HepG2 (cell line): ENCODE results near the gene NCOA3. TPM values are rescaled to one million over a fixed set of nuclear protein-coding genes. Genes with fewer than 3 reads are reported as not detected.

Experiments used
- DNMT1 ChIP-seq: sonication (generic); formaldehyde crosslinking; IDR thresholded peaks from 2 replicates; pipeline ENCODE4 v1.5.1; 2020; ENCODE audit warnings: mild to moderate bottlenecking, missing genetic modification reagents
- KDM5B ChIP-seq: sonication (generic); formaldehyde crosslinking; IDR thresholded peaks from 2 replicates; pipeline ENCODE4 v1.4.0; 2020; ENCODE audit warnings: missing genetic modification reagents, mild to moderate bottlenecking, borderline replicate concordance
- KMT2A ChIP-seq: sonication (generic); formaldehyde crosslinking; IDR thresholded peaks from 2 replicates; pipeline ENCODE4 v1.4.0; 2020; ENCODE audit warnings: missing genetic modification reagents
- MXD1 ChIP-seq: sonication (generic); formaldehyde crosslinking; IDR thresholded peaks from 2 replicates; pipeline ENCODE4 v1.4.0; 2020; ENCODE audit warnings: mild to moderate bottlenecking, missing genetic modification reagents
- MXI1 ChIP-seq: IDR thresholded peaks from 3 replicates; pipeline ENCODE4 v1.6.1; 2012; ENCODE audit warnings: low read depth, low read length, inconsistent platforms, borderline replicate concordance
- POGK ChIP-seq: sonication (generic); formaldehyde crosslinking; conservative IDR thresholded peaks from 2 replicates; pipeline ENCODE4 v1.8.0; 2022; ENCODE audit warnings: mild to moderate bottlenecking, moderate library complexity, missing genetic modification reagents
- SALL1 ChIP-seq: sonication (generic); formaldehyde crosslinking; IDR thresholded peaks from 2 replicates; pipeline ENCODE4 v1.8.0; 2022; ENCODE audit warnings: mild to moderate bottlenecking, missing genetic modification reagents
- SRSF9 ChIP-seq: fragments of 200-400 bp; formaldehyde crosslinking; IDR thresholded peaks from 2 replicates; pipeline ENCODE4 v1.6.1; 2018; ENCODE audit warnings: borderline replicate concordance, mild to moderate bottlenecking, low read depth, low read length; ENCODE audit not compliant: insufficient read depth, poor library complexity, severe bottlenecking
- TBX2 ChIP-seq: sonication (generic); formaldehyde crosslinking; IDR thresholded peaks from 2 replicates; pipeline ENCODE4 v1.5.0; 2020; ENCODE audit warnings: missing genetic modification reagents, mild to moderate bottlenecking, borderline replicate concordance
- XBP1 ChIP-seq: sonication (generic); formaldehyde crosslinking; IDR thresholded peaks from 2 replicates; pipeline ENCODE4 v1.5.0; 2020; ENCODE audit warnings: missing genetic modification reagents
- ZNF205 ChIP-seq: IDR thresholded peaks from 2 replicates; pipeline ENCODE4 v1.6.1; 2018; ENCODE audit warnings: missing biosample characterization, missing genetic modification reagents
- ZNF232 ChIP-seq: sonication (generic); formaldehyde crosslinking; IDR thresholded peaks from 2 replicates; pipeline ENCODE4 v1.4.0; 2020; ENCODE audit warnings: missing genetic modification reagents, borderline replicate concordance
- ZNF550 ChIP-seq: sonication (generic); formaldehyde crosslinking; IDR thresholded peaks from 2 replicates; pipeline ENCODE4 v1.4.0; 2020; ENCODE audit warnings: mild to moderate bottlenecking, missing genetic modification reagents, borderline replicate concordance
- ZNF749 ChIP-seq: sonication (generic); formaldehyde crosslinking; IDR thresholded peaks from 2 replicates; pipeline ENCODE4 v1.8.0; 2022; ENCODE audit warnings: mild to moderate bottlenecking, missing genetic modification reagents, moderate library complexity, borderline replicate concordance
- ZNF75D ChIP-seq: sonication (generic); formaldehyde crosslinking; IDR thresholded peaks from 2 replicates; pipeline ENCODE4 v1.8.1; 2023; ENCODE audit warnings: missing genetic modification reagents, mild to moderate bottlenecking, borderline replicate concordance
- ZNF850 ChIP-seq: sonication (generic); formaldehyde crosslinking; conservative IDR thresholded peaks from 2 replicates; pipeline ENCODE4 v1.9.0; 2021; ENCODE audit warnings: mild to moderate bottlenecking, missing genetic modification reagents
- ZSCAN5A ChIP-seq: sonication (generic); formaldehyde crosslinking; IDR thresholded peaks from 2 replicates; pipeline ENCODE4 v1.8.0; 2022; ENCODE audit warnings: mild to moderate bottlenecking, missing genetic modification reagents, borderline replicate concordance
- polyA plus RNA-seq, 8 experiments: library from polyadenylated mRNA; depleted of rRNA in 3 of 8; stranded (reverse) in 7 of 8; unstranded in 1 of 8; fragments of >200 nt; fragmentation: Illumina TruSeq in 4 of 8; extraction: Trizol in 4 of 8; gene quantifications; 2 replicates each; pipeline versions ENCODE4 v1.2.1 to v1.2.3, GENCODE V29; 2011 to 2016; ENCODE audit warnings: low read depth in 4 of 8, missing spikeins in 1 of 8, mixed read lengths in 1 of 8; ENCODE audit not compliant: insufficient read depth in 1 of 8
- total RNA-seq, 5 experiments: library from RNA; depleted of rRNA; stranded (reverse); fragments of >200 nt; fragmentation: Illumina TruSeq; extraction: Trizol; gene quantifications; 2 replicates each; pipeline ENCODE4 v1.2.3, GENCODE V29; 2016; ENCODE audit warnings: low read depth in 1 of 5
- TF ChIP-seq, protein P1 (sequence below): sonication (generic); formaldehyde crosslinking; IDR thresholded peaks from 2 replicates; pipeline ENCODE4 v1.5.1; 2020; ENCODE audit warnings: missing genetic modification reagents, mild to moderate bottlenecking, borderline replicate concordance
- TF ChIP-seq, protein P2 (sequence below): IDR thresholded peaks from 2 replicates; pipeline ENCODE4 v1.4.0; 2020; ENCODE audit warnings: mild to moderate bottlenecking, missing genetic modification reagents

Gene NCOA3
- total and polyA plus RNA-seq, 2 of the 13 experiments (the other 11 are each of a cell fraction or from before 2014, with no cell fraction given) = 35.0 to 56.8 TPM

DNA sequence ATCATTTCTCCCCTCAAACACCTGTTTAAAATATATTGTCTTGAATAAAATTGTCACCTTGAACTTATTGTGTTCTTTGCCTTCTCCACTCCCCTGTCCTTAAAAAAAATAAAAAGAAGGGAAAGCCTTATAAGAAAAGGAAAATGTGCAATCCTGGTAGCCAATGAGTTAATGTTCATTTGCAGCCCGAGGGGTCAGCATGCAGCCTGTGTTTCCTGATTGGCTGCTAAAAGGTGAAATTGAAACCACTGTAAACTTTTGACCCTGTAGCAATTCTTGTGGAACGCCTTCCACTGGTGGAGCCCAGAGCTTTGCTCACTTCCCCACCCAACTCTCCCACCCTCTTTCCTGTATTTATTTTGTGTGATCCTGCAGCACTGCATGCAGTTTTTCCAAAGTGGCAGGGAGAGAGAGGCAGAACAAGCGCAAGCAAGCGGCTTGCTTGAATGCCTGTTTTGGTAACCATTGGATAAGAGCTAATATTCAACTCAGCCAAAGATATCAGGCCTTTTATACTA, 74.9 kb downstream of the NCOA3 start (continued):
- TF ChIP-seq ZSCAN5A (CRISPR knock-in tag) = peak; percentile 73; the same call in 1 of the 2 replicates
- TF ChIP-seq SALL1 = peak; percentile 74
- TF ChIP-seq POGK (CRISPR knock-in tag) = peak; percentile 55
- 0 out of 2 replicates have a peak, but pooled peaks have one; percentile 35 for TF ChIP-seq TBX2 (CRISPR knock-in tag)
- TF ChIP-seq KMT2A (CRISPR knock-in tag) = peak; percentile 94
- TF ChIP-seq XBP1 (CRISPR knock-in tag) = no peak
- TF ChIP-seq, protein P1, sequence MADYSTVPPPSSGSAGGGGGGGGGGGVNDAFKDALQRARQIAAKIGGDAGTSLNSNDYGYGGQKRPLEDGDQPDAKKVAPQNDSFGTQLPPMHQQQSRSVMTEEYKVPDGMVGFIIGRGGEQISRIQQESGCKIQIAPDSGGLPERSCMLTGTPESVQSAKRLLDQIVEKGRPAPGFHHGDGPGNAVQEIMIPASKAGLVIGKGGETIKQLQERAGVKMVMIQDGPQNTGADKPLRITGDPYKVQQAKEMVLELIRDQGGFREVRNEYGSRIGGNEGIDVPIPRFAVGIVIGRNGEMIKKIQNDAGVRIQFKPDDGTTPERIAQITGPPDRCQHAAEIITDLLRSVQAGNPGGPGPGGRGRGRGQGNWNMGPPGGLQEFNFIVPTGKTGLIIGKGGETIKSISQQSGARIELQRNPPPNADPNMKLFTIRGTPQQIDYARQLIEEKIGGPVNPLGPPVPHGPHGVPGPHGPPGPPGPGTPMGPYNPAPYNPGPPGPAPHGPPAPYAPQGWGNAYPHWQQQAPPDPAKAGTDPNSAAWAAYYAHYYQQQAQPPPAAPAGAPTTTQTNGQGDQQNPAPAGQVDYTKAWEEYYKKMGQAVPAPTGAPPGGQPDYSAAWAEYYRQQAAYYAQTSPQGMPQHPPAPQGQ = no peak
- TF ChIP-seq ZNF75D = no peak
- TF ChIP-seq DNMT1 (CRISPR knock-in tag) = no peak
- TF ChIP-seq ZNF850 (CRISPR knock-in tag) = no peak
- peak; percentile 53; the same call in 1 of the 3 replicates for TF ChIP-seq MXI1
- no peak for TF ChIP-seq ZNF550 (CRISPR knock-in tag)
- no peak for TF ChIP-seq KDM5B (CRISPR knock-in tag)
- TF ChIP-seq ZNF205 = peak; percentile 54; the same call in 1 of the 2 replicates
- TF ChIP-seq SRSF9 = no peak
- 0 out of 2 replicates have a peak, but pooled peaks have one; percentile 58 for TF ChIP-seq ZNF232 (CRISPR knock-in tag)
- TF ChIP-seq MXD1 (CRISPR knock-in tag) = no peak
- no peak for TF ChIP-seq ZNF749 (CRISPR knock-in tag)
- TF ChIP-seq, protein P2, sequence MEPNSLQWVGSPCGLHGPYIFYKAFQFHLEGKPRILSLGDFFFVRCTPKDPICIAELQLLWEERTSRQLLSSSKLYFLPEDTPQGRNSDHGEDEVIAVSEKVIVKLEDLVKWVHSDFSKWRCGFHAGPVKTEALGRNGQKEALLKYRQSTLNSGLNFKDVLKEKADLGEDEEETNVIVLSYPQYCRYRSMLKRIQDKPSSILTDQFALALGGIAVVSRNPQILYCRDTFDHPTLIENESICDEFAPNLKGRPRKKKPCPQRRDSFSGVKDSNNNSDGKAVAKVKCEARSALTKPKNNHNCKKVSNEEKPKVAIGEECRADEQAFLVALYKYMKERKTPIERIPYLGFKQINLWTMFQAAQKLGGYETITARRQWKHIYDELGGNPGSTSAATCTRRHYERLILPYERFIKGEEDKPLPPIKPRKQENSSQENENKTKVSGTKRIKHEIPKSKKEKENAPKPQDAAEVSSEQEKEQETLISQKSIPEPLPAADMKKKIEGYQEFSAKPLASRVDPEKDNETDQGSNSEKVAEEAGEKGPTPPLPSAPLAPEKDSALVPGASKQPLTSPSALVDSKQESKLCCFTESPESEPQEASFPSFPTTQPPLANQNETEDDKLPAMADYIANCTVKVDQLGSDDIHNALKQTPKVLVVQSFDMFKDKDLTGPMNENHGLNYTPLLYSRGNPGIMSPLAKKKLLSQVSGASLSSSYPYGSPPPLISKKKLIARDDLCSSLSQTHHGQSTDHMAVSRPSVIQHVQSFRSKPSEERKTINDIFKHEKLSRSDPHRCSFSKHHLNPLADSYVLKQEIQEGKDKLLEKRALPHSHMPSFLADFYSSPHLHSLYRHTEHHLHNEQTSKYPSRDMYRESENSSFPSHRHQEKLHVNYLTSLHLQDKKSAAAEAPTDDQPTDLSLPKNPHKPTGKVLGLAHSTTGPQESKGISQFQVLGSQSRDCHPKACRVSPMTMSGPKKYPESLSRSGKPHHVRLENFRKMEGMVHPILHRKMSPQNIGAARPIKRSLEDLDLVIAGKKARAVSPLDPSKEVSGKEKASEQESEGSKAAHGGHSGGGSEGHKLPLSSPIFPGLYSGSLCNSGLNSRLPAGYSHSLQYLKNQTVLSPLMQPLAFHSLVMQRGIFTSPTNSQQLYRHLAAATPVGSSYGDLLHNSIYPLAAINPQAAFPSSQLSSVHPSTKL (CRISPR knock-in tag) = peak; percentile 90
